SH-SY5Y (cell line): Measurements from ENCODE around the gene FOS.

Experiments
- GATA2 ChIP-seq: IDR thresholded peaks from 2 replicates; pipeline ENCODE4 v1.6.1; 2011; ENCODE audit warnings: mild to moderate bottlenecking, low read depth, low read length
- GATA3 ChIP-seq: IDR thresholded peaks from 2 replicates; pipeline ENCODE4 v1.6.1; 2011; ENCODE audit warnings: low read depth, mild to moderate bottlenecking, low read length, moderate library complexity

Gene FOS

GRCh38 chr14:75246546-75247285 is 31.9 kb upstream of the FOS start:
- no peak for TF ChIP-seq GATA3
- no peak for TF ChIP-seq GATA2

DNA sequence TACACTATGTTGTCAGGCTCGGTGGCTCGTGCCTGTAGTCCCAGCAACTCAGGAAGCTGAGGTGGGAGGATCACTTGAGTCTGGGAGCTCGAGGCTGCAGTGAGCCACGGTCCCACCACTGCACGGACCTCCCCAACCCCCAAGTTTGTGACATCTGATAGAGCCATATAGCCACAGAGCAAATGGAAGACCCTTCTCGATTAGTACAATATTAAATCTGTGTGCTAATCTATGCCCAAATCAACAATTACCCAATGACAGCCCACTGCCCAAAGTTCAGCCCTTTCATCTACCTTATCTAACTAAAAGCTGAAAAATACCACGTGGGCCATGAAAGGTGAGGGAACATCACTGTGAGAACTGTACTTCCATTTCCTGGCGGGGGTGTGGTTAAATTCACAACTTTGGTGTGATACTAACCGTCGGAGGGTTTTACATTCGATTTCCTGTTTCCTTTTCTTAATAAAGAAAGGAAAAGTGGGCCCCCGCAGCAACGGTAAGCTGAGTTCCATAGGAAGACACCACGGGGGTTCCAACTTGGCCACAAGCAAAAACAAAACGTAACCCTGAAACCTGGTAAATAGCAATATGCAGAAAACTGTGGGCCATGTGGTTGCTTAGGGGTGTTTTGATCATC is 31.2 kb upstream of the FOS start:
- TF ChIP-seq GATA2 (no peak), GATA3 (no peak)

- TF ChIP-seq GATA3 (no peak), GATA2 (no peak)
Observed at GRCh38 chr14:75247939-75248338, 30.7 kb upstream of the FOS start.

GRCh38 chr14:75249251-75249957 is 29.2 kb upstream of the FOS start:
- TF ChIP-seq GATA3 (no peak), GATA2 (no peak)

GRCh38 chr14:75249958-75250336 is 28.7 kb upstream of the FOS start:
- TF ChIP-seq GATA2 (no peak), GATA3 (no peak)

DNA sequence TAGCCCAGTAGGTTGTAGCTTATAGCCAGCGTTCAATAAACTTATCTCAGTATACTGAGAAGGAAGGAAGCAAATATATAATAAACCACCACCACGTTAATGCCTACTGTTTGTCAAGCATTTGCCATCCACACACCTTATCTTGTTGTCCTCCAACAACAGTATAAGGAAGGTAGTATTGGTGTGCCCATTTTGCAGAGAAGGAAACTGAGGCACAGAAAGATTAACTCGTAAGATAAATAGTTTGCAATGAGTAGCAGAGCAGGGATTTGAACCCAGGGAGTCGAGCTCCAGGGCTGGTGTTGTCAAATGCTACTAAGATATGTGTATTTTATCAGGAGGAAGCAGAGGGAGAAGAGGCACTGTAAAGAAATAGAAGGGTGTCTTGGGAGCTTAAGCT is 27.8 kb upstream of the FOS start:
- TF ChIP-seq GATA3 (no peak), GATA2 (no peak)

- no peak for TF ChIP-seq GATA2
Observed at GRCh38 chr14:75252254-75252837, 26.3 kb upstream of the FOS start.

GRCh38 chr14:75254381-75254822 is 24.2 kb upstream of the FOS start:
- no peak for TF ChIP-seq GATA2
- no peak for TF ChIP-seq GATA3

DNA sequence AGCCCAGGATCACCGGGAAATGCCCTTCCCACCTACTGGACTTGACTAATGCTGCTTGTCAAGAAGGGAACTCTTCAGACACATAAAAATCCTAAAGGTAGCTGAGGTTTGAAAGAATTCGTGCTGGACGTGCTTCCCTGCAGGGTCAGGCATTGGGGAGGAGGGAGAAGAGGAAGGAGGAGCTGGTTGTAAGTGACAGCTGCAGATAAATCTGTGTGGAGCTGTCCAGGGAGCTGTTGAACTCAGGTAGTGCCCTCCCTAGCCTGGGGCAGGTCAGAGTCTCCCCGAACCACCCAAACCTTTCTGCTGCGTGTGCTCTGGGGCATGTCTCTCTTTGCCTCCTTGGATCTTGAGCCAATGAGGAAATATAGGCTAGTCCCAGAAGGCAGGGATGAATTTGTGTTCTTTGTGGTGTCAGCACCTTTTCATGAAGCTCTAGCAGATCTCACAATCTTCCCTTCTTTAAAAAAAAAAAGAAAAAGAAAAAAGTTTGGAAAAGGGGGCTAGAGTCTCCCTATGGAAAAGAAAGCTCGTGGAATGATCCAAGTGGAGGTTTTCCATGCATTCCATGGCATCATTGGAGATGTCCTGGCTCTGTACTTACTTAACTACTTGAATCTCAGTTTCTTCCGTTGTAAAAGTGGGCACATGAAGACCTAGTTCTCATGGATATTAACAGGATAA is 23.6 kb upstream of the FOS start:
- TF ChIP-seq GATA2 (no peak), GATA3 (no peak)

- no peak for TF ChIP-seq GATA2
- TF ChIP-seq GATA3 = no peak
Observed at GRCh38 chr14:75258079-75258802, 20.4 kb upstream of the FOS start.

GRCh38 chr14:75258803-75259509 is 19.7 kb upstream of the FOS start:
- TF ChIP-seq GATA2 (no peak), GATA3 (no peak)

- TF ChIP-seq GATA2 (no peak), GATA3 (no peak)
Observed at GRCh38 chr14:75259510-75259855, 19.1 kb upstream of the FOS start.

DNA sequence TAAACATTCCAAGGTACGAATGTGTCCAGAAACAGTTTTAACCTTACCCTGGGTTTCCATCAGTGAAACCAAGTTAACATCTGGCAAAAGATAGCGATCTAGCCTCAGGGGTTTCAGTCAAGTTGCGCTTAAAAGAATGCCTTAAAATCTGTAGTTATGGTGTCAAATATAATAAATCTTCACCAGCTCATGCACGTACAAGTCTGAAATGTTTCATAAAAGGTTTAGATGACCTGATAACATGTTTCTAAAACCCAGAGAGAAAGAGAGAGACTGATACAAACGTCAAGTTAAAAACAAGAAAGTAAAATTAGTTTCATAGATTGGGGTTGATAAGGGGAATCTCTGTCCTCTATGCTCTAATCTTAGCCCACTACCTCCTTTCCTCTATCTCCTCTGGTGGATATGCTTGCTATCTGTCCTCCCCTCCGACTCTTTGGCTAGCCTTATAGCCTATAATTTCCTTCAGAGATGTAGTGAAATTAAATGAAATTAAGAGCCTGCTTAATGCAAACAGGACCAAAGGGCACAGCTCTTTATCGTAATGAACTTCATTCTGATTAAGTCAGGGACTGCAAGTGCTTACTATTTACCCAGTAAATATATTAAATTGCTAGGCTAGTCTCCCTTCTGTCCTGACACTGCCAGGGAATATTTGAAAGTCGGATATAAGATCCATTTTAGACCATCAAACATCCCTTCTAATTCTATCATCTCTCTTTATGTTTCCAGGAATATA is 18.4 kb upstream of the FOS start:
- peak; percentile 85 for TF ChIP-seq GATA2
- peak; percentile 94 for TF ChIP-seq GATA3
